Measurements from ENCODE around the gene MEP1A.

DNA sequence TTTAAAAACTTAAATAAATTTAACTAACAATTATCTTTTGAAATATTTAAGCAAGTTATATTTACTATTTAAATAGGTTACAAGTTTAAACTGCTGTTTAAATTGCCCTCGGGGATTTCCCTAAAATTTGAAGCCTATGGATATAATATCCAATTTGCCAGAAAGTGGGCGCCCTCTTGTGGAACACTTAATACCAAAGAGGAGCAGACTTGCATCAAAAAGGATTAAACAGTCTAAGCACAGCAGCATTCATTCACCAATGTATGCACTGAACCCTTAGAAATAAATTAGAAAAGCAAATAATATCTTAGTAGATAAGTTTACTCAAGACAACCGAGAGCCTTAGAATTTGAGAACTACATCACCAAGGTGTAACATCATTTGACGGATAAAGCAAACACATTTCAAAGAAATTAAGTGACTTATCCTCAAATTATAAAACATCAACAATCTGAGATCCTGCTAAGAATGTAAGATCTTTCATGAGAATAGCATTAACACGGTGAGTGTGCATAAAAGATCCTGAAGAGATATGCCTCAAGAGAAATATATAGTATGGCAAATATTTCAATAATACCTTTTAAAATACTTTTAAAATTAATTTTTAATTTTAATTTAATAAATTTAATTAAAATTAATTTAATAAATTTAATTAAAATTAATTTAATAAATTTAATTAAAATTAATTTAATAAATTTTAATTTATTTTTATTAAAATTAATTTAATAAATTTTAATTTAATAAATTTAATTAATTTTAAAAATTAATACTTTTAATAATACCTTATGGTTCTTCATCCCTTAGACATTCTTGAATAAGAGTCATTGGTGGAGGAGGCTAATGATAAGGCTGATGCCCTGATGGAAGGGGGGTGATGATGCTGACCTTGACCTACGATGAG is 11.5 kb upstream of the MEP1A start:
- TF ChIP-seq, protein P1, sequence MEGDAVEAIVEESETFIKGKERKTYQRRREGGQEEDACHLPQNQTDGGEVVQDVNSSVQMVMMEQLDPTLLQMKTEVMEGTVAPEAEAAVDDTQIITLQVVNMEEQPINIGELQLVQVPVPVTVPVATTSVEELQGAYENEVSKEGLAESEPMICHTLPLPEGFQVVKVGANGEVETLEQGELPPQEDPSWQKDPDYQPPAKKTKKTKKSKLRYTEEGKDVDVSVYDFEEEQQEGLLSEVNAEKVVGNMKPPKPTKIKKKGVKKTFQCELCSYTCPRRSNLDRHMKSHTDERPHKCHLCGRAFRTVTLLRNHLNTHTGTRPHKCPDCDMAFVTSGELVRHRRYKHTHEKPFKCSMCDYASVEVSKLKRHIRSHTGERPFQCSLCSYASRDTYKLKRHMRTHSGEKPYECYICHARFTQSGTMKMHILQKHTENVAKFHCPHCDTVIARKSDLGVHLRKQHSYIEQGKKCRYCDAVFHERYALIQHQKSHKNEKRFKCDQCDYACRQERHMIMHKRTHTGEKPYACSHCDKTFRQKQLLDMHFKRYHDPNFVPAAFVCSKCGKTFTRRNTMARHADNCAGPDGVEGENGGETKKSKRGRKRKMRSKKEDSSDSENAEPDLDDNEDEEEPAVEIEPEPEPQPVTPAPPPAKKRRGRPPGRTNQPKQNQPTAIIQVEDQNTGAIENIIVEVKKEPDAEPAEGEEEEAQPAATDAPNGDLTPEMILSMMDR (conservative IDR thresholded peaks at IDR 0.05; ENCODE audit: low read length): peak; percentile 79
- TF ChIP-seq EZH2phosphoT487 (IDR thresholded peaks at IDR 0.05; ENCODE audit: borderline replicate concordance): no peak
